RPMI8226 (cell line): ENCODE data around the gene KCND3.

Source experiments
- DNase-seq: peaks from one replicate; pipeline ENCODE4 v3.0.0-alpha.2; 2015

Gene KCND3

GRCh38 chr1:111989531-111990025 lies at the start of gene KCND3:
Gene KCND3 (minus strand): TSS chr1:111989668.
- DNase-seq: peak; percentile 33

GRCh38 chr1:112034277-112034676 lies 44.8 kb upstream of the KCND3 start:
- no peak for DNase-seq

GRCh38 chr1:112033439-112034120 lies 44.1 kb upstream of the KCND3 start:
- DNase-seq: no peak

GRCh38 chr1:112030157-112030556 lies 40.7 kb upstream of the KCND3 start:
- DNase-seq: no peak

GRCh38 chr1:112027696-112028095 lies 38.2 kb upstream of the KCND3 start:
- DNase-seq: no peak

GRCh38 chr1:112026501-112026900 lies 37.0 kb upstream of the KCND3 start:
- DNase-seq: no peak

- DNase-seq: no peak
Measured at GRCh38 chr1:112026016-112026415, 36.5 kb upstream of the KCND3 start.

GRCh38 chr1:112021263-112021662 lies 31.8 kb upstream of the KCND3 start:
- no peak for DNase-seq

- no peak for DNase-seq
Measured at GRCh38 chr1:112017183-112017582, 27.7 kb upstream of the KCND3 start.

GRCh38 chr1:112012823-112013222 lies 23.4 kb upstream of the KCND3 start:
- no peak for DNase-seq

- no peak for DNase-seq
Measured at GRCh38 chr1:112011202-112011601, 21.7 kb upstream of the KCND3 start.

- DNase-seq: no peak
Measured at GRCh38 chr1:112007169-112007568, 17.7 kb upstream of the KCND3 start.

GRCh38 chr1:112006416-112007025 lies 17.1 kb upstream of the KCND3 start:
- no peak for DNase-seq

GRCh38 chr1:112004076-112004475 lies 14.6 kb upstream of the KCND3 start:
- DNase-seq: no peak

GRCh38 chr1:112002514-112002913 lies 13.0 kb upstream of the KCND3 start:
- DNase-seq: no peak

- no peak for DNase-seq
Measured at GRCh38 chr1:112001436-112001835, 12.0 kb upstream of the KCND3 start.

- no peak for DNase-seq
Measured at GRCh38 chr1:112000048-112000447, 10.6 kb upstream of the KCND3 start.

GRCh38 chr1:111998332-111998731 lies 8.9 kb upstream of the KCND3 start:
- DNase-seq: no peak

- no peak for DNase-seq
Measured at GRCh38 chr1:111992476-111992875, 3.0 kb upstream of the KCND3 start.

GRCh38 chr1:111990878-111991718 lies 1.6 kb upstream of the KCND3 start:
- DNase-seq: peak; percentile 9

GRCh38 chr1:111990026-111990877 lies 784 bp upstream of the KCND3 start:
- DNase-seq: no peak

GRCh38 chr1:111988743-111989453 lies 570 bp downstream of the KCND3 start:
- no peak for DNase-seq
